Coronary artery (tissue), 2 donors: ENCODE results near the gene ISG15.

Source experiments
- DNase-seq: peaks from one replicate; pipeline ENCODE4 v3.0.0-alpha.2; 2017; ENCODE audit warnings: low spot score
- H3K27ac ChIP-seq, 2 donors: fragments of 200-600 bp; sonication (generic); one replicate each; pipeline ENCODE4 v1.5.1; 2016 to 2019
- H3K4me3 ChIP-seq: fragments of 200-600 bp; sonication (generic); 2 replicates; pipeline ENCODE4 v1.5.1; 2016; ENCODE audit warnings: mild to moderate bottlenecking, moderate library complexity
- TF ChIP-seq, protein P1 (sequence below): fragments of 200-600 bp; sonication (generic); IDR thresholded peaks from one replicate; pipeline ENCODE4 v1.5.1; 2019; ENCODE audit warnings: antibody characterized with exemption

The ISG15 gene

GRCh38 chr1:978069-978834, 35.0 kb upstream of the ISG15 start:
- Histone ChIP-seq H3K27ac (no peak overlapping the region), H3K4me3 (no peak overlapping the region)
- TF ChIP-seq, protein P1, sequence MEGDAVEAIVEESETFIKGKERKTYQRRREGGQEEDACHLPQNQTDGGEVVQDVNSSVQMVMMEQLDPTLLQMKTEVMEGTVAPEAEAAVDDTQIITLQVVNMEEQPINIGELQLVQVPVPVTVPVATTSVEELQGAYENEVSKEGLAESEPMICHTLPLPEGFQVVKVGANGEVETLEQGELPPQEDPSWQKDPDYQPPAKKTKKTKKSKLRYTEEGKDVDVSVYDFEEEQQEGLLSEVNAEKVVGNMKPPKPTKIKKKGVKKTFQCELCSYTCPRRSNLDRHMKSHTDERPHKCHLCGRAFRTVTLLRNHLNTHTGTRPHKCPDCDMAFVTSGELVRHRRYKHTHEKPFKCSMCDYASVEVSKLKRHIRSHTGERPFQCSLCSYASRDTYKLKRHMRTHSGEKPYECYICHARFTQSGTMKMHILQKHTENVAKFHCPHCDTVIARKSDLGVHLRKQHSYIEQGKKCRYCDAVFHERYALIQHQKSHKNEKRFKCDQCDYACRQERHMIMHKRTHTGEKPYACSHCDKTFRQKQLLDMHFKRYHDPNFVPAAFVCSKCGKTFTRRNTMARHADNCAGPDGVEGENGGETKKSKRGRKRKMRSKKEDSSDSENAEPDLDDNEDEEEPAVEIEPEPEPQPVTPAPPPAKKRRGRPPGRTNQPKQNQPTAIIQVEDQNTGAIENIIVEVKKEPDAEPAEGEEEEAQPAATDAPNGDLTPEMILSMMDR, result no peak
- no peak for DNase-seq

DNA sequence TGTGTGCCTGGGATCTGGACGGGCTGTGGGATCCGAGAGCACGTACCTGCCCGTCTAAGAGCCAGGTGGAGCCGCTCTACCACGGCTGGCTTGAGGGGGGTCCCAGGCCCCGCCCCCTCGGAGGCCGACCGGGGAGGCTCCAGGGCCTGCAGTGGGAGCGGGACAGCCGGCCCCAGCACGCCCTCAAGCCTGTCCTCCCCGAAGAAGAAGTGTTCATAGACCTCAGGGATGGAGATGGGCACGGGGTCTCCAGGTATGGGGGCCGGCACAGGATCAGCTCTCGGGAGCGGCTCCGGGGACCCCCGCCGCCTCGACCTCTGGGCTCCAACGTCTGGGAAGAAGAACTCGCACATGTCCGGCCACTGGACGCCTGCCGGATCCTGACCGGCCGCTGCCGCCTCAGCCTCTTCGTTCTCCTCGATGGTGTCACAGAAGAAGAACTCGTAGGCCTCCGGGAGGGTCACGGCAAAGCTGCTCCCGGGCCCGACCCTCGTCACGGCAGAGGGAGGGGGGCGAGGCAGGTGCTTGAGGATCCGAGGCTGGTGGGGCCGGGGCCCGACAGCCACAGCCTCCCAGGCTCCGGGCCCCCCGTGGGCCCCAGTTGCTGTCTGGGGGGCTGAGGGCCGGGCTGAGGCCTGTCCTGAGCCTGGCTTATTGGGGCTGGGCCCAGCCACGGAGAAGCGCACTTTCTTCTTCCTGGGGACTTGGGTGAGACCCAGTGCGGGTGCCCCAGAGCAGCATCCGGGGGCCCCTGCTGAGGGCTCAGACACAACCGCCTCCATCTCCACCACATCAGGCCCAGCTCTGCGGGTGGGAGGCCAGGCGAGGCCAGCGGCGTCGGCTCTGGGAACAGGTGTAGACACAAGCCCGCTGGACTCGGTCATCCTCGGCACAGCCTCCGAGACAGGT, 34.2 kb upstream of the ISG15 start:
- TF ChIP-seq, protein P1, result no peak
- Histone ChIP-seq H3K4me3 (no peak overlapping the region), H3K27ac (no peak overlapping the region)
- DNase-seq, result no peak

DNA sequence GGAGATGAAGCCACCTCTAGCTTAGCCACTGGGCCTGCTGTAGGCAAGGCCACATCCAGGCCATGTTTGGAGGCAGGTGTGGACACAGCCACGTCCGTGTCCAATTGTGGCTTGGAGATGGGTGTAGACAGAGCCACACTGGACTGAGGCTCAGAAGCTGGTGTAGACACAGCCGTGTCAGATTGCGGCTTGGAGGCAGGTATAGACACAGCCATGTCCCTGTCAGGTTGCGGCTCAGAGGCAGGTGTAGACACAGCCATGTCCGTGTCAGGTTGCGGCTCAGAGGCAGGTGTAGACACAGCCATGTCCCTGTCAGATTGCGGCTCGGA, 33.6 kb upstream of the ISG15 start:
- Histone ChIP-seq H3K4me3 (no peak overlapping the region), H3K27ac (no peak overlapping the region)
- DNase-seq, result no peak
- TF ChIP-seq, protein P1, result no peak

GRCh38 chr1:980137-980571, 33.1 kb upstream of the ISG15 start:
- DNase-seq, result no peak
- Histone ChIP-seq H3K4me3 (no peak overlapping the region), H3K27ac (no peak overlapping the region)
- TF ChIP-seq, protein P1, result no peak

GRCh38 chr1:980602-981395, 32.5 kb upstream of the ISG15 start:
- Histone ChIP-seq H3K27ac (no peak overlapping the region), H3K4me3 (no peak overlapping the region)
- TF ChIP-seq, protein P1, result no peak
- DNase-seq, result no peak

DNA sequence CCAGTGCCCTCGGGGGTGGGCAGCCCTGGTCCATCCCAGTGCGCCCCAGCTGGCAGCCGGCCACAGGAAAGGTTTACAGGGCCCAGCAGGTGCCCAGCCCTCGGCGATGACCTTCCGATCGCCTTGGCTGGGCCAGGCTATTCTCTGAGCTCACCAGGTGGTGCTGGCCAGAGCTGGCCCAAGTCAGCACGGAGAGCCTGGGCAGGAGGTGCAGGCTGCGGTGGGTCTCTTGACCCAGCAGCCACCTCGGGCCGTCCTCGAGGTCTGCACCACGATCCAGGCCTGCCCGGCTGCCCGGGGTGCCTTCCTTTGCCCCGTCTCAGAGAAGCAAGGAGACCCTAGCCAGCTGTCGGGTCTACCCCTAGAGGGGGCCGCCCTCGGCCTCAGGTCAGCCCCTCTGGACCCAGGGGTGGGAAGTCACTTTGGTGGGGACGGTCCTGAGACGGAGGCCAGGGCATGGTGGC, 31.8 kb upstream of the ISG15 start:
- H3K27ac ChIP-seq, result no peak overlapping the region
- no peak for DNase-seq
- H3K4me3 ChIP-seq, result no peak overlapping the region
- TF ChIP-seq, protein P1, result no peak
